PC-9 (cell line): ENCODE results near the gene HBQ1. TPM values are rescaled to one million over a fixed set of nuclear protein-coding genes. Genes with fewer than 3 reads are reported as not detected.
"Not testable (repeated sequence)": the region's sequence is repeated elsewhere in the genome, so short reads cannot be mapped to it uniquely, and the experiment has no call there.

ENCODE experiments used
- BruUV-seq: library from RNA; stranded (reverse); fragments of 400-500 nt; replicated peaks from 2 replicates; lab custom pipeline; 2021; lab: Mats Ljungman, UMichigan
- CTCF ChIA-PET: fragments of 300-600 bp; sonication (Branson Sonifier 250); formaldehyde crosslinking; loops from one replicate; lab custom pipeline; 2022; ENCODE audit warnings: antibody characterized with exemption; lab: Charles Lee
- POLR2A ChIA-PET: fragments of 300-600 bp; sonication (Branson Sonifier 250); formaldehyde crosslinking; loops from one replicate; lab custom pipeline; 2022; ENCODE audit warnings: antibody characterized with exemption; ENCODE audit not compliant: unreplicated experiment; lab: Charles Lee
- DNase-seq, 2 experiments: peaks; one replicate each; pipeline versions ENCODE4 v3.0.0 to v3.0.0-alpha.2; 2015 to 2022; ENCODE audit warnings: mixed read lengths in 1 of 2
- H2AFZ ChIP-seq: fragments of 200-600 bp; sonication (generic); 2 replicates; pipeline ENCODE4 v1.8.1; 2017; ENCODE audit warnings: antibody characterized with exemption
- H3F3A ChIP-seq: fragments of 200-600 bp; sonication (generic); 2 replicates; pipeline ENCODE4 v1.8.1; 2017; ENCODE audit warnings: antibody characterized with exemption, mild to moderate bottlenecking, low read depth; ENCODE audit not compliant: insufficient read depth
- H3K27ac ChIP-seq: fragments of 200-600 bp; sonication (generic); 2 replicates; pipeline ENCODE4 v1.6.1; 2016; ENCODE audit warnings: mixed run types
- H3K27me3 ChIP-seq: fragments of 200-600 bp; sonication (generic); 2 replicates; pipeline ENCODE4 v1.6.1; 2016; ENCODE audit warnings: low read depth, mixed run types; ENCODE audit not compliant: insufficient read depth
- H3K36me3 ChIP-seq: fragments of 200-600 bp; sonication (generic); 2 replicates; pipeline ENCODE4 v1.6.1; 2016; ENCODE audit warnings: low read depth, mixed run types
- H3K4me1 ChIP-seq: fragments of 200-600 bp; sonication (generic); replicated peaks from 2 replicates; pipeline ENCODE4 v1.6.1; 2016; ENCODE audit warnings: mixed run types; ENCODE audit not compliant: insufficient read depth
- H3K4me2 ChIP-seq: fragments of 200-600 bp; sonication (generic); 2 replicates; pipeline ENCODE4 v1.6.1; 2017; ENCODE audit warnings: mixed run types
- H3K4me3 ChIP-seq: fragments of 200-600 bp; sonication (generic); 2 replicates; pipeline ENCODE4 v1.6.1; 2016; ENCODE audit warnings: mixed run types
- H3K79me2 ChIP-seq: fragments of 200-600 bp; sonication (generic); 2 replicates; pipeline ENCODE4 v1.6.1; 2017; ENCODE audit warnings: low read depth, mixed run types
- H3K9me2 ChIP-seq: fragments of 200-600 bp; sonication (generic); 2 replicates; pipeline ENCODE4 v1.8.1; 2017; ENCODE audit warnings: mild to moderate bottlenecking; ENCODE audit not compliant: insufficient read depth
- H3K9me3 ChIP-seq: fragments of 200-600 bp; sonication (generic); 2 replicates; pipeline ENCODE4 v1.8.1; 2016; ENCODE audit warnings: low read depth; ENCODE audit not compliant: insufficient read depth
- H4K20me1 ChIP-seq: fragments of 200-600 bp; sonication (generic); 2 replicates; pipeline ENCODE4 v1.8.1; 2017; ENCODE audit not compliant: insufficient read depth
- EZH2 ChIP-seq: fragments of 200-600 bp; sonication (generic); IDR thresholded peaks from 2 replicates; pipeline ENCODE4 v1.8.0; 2017; ENCODE audit warnings: antibody characterized with exemption, low read depth
- intact Hi-C: fragments of 100-400 bp; cut with micrococcal nuclease; formaldehyde crosslinking; loops from one replicate; pipeline ENCODE4 v1.10.0; 2022; ENCODE audit not compliant: unreplicated experiment
- total RNA-seq: library from RNA; stranded (reverse); gene quantifications from 2 replicates; pipeline ENCODE4 v1.2.3, GENCODE V29; 2021
- TF ChIP-seq, protein P1 (sequence below): fragments of 200-600 bp; sonication (generic); conservative IDR thresholded peaks from 2 replicates; pipeline ENCODE4 v1.6.1; 2017; ENCODE audit warnings: mixed run types, antibody characterized with exemption, mild to moderate bottlenecking, moderate library complexity

HBQ1 gene
- total RNA-seq, 1 experiment from 2014 or later, result not detected

GRCh38 chr16:229731-230281, 49.5 kb downstream of the HBQ1 start:
- ChIA-PET POLR2A (interaction anchor here (0.6 to 1.3 kb wide), 4 partner anchors 123 to 427 kb away, joined by 3 to 30 read pairs (median 4); partner anchors contain the start of gene AXIN1), CTCF (no interaction called here)
- TF ChIP-seq, protein P1, sequence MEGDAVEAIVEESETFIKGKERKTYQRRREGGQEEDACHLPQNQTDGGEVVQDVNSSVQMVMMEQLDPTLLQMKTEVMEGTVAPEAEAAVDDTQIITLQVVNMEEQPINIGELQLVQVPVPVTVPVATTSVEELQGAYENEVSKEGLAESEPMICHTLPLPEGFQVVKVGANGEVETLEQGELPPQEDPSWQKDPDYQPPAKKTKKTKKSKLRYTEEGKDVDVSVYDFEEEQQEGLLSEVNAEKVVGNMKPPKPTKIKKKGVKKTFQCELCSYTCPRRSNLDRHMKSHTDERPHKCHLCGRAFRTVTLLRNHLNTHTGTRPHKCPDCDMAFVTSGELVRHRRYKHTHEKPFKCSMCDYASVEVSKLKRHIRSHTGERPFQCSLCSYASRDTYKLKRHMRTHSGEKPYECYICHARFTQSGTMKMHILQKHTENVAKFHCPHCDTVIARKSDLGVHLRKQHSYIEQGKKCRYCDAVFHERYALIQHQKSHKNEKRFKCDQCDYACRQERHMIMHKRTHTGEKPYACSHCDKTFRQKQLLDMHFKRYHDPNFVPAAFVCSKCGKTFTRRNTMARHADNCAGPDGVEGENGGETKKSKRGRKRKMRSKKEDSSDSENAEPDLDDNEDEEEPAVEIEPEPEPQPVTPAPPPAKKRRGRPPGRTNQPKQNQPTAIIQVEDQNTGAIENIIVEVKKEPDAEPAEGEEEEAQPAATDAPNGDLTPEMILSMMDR, result no peak
- no peak for TF ChIP-seq EZH2
- Histone ChIP-seq H3K27ac (no peak overlapping the region), H3K79me2 (peaks cover 41% of the 10 kb centered on the region), H3K9me3 (no peaks in the 10 kb centered on the region), H3K4me1 (peaks cover 15% of the 10 kb centered on the region), H3K4me2 (peak overlapping the region; percentile 98), H4K20me1 (peaks cover 35% of the 10 kb centered on the region), H3F3A (peaks cover 23% of the 10 kb centered on the region; the same call in 1 of the 2 replicates), H3K27me3 (no peaks in the 10 kb centered on the region), H3K9me2 (no peaks in the 10 kb centered on the region), H2AFZ (peak overlapping the region; percentile 76; the same call in 1 of the 2 replicates), H3K36me3 (peaks cover 30% of the 10 kb centered on the region), H3K4me3 (peak overlapping the region; percentile 93)
- no peak for DNase-seq
- no TSS peak for BruUV-seq
- intact Hi-C loops, result no loop called here

- Histone ChIP-seq H3K79me2 (peaks cover 37% of the 10 kb centered on the region), H3K36me3 (peaks cover 26% of the 10 kb centered on the region), H4K20me1 (peaks cover 34% of the 10 kb centered on the region), H3F3A (peaks cover 25% of the 10 kb centered on the region), H3K4me1 (peaks cover 15% of the 10 kb centered on the region)
- H3K4me2 ChIP-seq, H3K27ac ChIP-seq, H2AFZ ChIP-seq, intact Hi-C loops, H3K27me3 ChIP-seq, DNase-seq, H3K9me2 ChIP-seq, H3K9me3 ChIP-seq, BruUV-seq, H3K4me3 ChIP-seq, CTCF ChIA-PET: not testable (repeated sequence)
- POLR2A ChIA-PET, result interaction anchor here (1.3 kb wide), 1 partner anchor 122 kb away, joined by 30 read pairs; the partner anchor contains the start of gene AXIN1
These were observed 50.1 kb downstream of the HBQ1 start for GRCh38 chr16:230351-230750.

Other genes starting within 250 kb of the HBQ1 start
- gene POLR3K, start 126.9 kb upstream of the HBQ1 start, total RNA-seq, result 33.5 and 38.4 TPM in 2 replicates
- gene SNRNP25, start 126.6 kb upstream of the HBQ1 start, total RNA-seq, result 60.8 and 61.4 TPM in 2 replicates
- gene RHBDF1, start 107.8 kb upstream of the HBQ1 start, total RNA-seq, result 51.4 and 62.9 TPM in 2 replicates
- gene MPG, start 102.2 kb upstream of the HBQ1 start, total RNA-seq, result 86.2 and 138 TPM in 2 replicates
- gene NPRL3, start 41.8 kb upstream of the HBQ1 start, total RNA-seq, result 56.8 and 66.6 TPM in 2 replicates
- gene HBZ, start 27.8 kb upstream of the HBQ1 start, total RNA-seq, result not detected in 2 replicates
- gene HBM, start 14.5 kb upstream of the HBQ1 start, total RNA-seq, result not detected in 2 replicates
- not detected in 2 replicates for gene HBA2, start 7.6 kb upstream of the HBQ1 start, total RNA-seq
- not detected in 2 replicates for gene HBA1, start 3.8 kb upstream of the HBQ1 start, total RNA-seq
- gene LUC7L, start 49.0 kb downstream of the HBQ1 start, total RNA-seq, result 64.3 and 66.9 TPM in 2 replicates
- gene FAM234A, start 54.4 kb downstream of the HBQ1 start, total RNA-seq, result 126 and 131 TPM in 2 replicates
- gene RGS11, start 95.5 kb downstream of the HBQ1 start, total RNA-seq, result not detected in 2 replicates
- gene ARHGDIG, start 100.1 kb downstream of the HBQ1 start, total RNA-seq, result not detected in 2 replicates
- not detected in 2 replicates for gene PDIA2, start 102.7 kb downstream of the HBQ1 start, total RNA-seq
- gene AXIN1, start 172.3 kb downstream of the HBQ1 start, total RNA-seq, result 42.0 and 51.2 TPM in 2 replicates
- gene MRPL28, start 190.1 kb downstream of the HBQ1 start, total RNA-seq, result 130 and 150 TPM in 2 replicates
- 41.4 and 45.6 TPM in 2 replicates for gene PGAP6, start 201.5 kb downstream of the HBQ1 start, total RNA-seq
- 157 and 159 TPM in 2 replicates for gene NME4, start 216.7 kb downstream of the HBQ1 start, total RNA-seq
- gene DECR2, start 221.4 kb downstream of the HBQ1 start, total RNA-seq, result 65.4 and 78.4 TPM in 2 replicates
- gene RAB11FIP3, start 245.2 kb downstream of the HBQ1 start, total RNA-seq, result 38.4 and 42.4 TPM in 2 replicates